ENCODE results near the gene MT2A.
"Not testable (repeated sequence)": the region's sequence is repeated elsewhere in the genome, so short reads cannot be mapped to it uniquely, and the experiment has no call there.

Gene MT2A

DNA sequence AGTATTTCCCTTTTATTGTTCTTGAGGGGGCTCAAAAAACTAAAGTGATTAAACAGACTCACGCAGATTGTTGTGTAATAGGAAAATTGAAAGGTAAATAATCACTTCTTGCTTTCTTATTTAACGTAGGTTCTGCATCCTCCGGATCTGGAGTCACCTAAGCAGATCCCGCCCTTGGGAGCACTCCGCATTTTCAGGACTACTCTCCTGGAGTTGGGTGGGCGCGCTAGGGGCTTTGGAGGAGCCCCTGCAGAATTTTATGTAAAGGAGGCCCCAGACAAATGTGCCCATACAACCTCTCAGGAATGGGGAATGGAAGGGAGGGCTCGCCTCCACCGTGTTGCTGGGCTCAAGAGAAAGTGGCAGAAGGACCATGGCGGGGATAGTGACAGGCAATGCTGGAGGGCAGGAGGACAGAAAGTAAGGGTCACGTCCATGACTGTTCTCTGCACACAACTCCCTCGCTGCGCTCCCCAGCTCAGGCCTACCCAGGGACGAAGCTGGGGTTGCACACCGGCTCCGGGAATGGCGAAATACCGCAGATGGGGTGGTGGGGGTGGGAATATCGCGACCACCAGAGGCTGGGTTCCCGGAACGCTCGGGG is 8.3 kb downstream of the MT2A start:
- FAIRE-seq, result no peak
- TF ChIP-seq TAF1 (IDR thresholded peaks at IDR 0.05; ENCODE audit: low read depth, low read length) (no peak), POLR2A (IDR thresholded peaks at IDR 0.05; ENCODE audit: low read depth, low read length) (no peak), PAX5 (IDR thresholded peaks at IDR 0.05; ENCODE audit: insufficient read depth, low read length, severe bottlenecking) (no peak), POU2F2 (IDR thresholded peaks at IDR 0.05; ENCODE audit: low read depth, low read length) (no peak), SPI1 (IDR thresholded peaks at IDR 0.05; ENCODE audit: low read depth, low read length) (no peak), POLR2AphosphoS5 (IDR thresholded peaks at IDR 0.05; ENCODE audit: low read depth, low read length) (no peak)
- DNase-seq (ENCODE audit: insufficient read length, low spot score), result no peak

DNA sequence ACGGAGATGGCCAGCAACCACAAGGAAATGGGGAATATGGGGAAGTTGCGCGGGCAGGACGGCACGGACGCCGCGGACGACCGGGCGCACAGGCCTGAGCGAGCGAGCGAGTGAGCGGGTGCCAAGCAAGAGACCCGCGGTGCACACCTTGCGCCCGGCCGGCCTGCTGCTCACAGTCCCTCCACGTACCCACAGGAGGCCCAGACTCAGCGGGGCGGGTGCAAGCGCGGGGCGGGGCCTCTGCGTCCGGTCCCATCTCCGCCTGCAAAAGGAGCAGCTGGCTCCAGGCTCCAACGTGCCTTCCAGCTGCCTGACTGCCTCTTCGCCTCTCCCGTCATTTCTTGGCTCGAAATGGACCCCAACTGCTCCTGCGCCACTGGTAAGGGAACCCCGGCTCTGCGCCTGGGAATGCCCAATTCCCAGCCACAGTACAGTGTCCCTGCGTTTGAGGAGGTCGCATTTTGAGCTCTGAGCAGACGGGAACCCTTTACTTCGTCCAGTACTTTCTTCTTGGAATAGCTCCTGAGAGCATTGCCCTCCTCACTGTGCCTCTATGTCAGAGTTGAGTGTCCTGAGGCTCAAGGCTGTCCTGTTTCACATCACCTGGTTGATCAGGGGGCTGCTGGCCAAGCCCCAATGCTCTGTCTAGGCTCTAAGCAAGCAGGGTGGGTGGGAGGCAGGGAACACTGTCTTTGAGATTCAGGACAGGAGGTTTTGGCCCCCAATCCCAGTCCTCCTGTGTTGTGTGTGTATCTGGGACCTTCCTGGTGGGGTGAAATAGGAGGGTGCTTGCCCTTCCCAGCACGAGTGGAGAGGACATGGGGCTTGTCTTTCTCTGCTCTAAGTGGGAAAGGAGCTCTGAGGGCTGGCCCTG is 9.1 kb downstream of the MT2A start:
- no peak for DNase-seq (ENCODE audit: insufficient read length, low spot score)
- no peak for FAIRE-seq
- TF ChIP-seq PAX5 (IDR thresholded peaks at IDR 0.05; ENCODE audit: insufficient read depth, low read length, severe bottlenecking), result no peak
- TF ChIP-seq POU2F2 (IDR thresholded peaks at IDR 0.05; ENCODE audit: low read depth, low read length), result no peak

DNA sequence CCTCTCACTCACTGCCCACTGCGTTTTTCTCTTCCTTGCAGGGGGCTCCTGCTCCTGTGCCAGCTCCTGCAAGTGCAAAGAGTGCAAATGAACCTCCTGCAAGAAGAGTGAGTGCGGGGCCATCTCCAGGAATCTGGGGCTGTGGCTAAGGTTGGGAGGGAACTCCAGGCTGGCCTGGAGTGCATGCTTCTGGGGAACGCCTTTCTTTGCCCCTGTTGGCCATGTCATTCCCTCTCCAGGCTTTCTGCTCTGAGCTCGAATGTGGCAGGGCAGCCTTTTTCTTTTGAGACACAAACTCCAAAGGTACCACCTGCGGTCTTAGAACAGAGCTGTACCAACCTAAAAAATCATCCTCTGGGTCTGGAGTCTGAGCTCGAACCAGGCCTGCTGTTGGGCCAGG is 9.8 kb downstream of the MT2A start:
- DNase-seq (ENCODE audit: insufficient read length, low spot score) (no peak), FAIRE-seq (no peak)

DNA sequence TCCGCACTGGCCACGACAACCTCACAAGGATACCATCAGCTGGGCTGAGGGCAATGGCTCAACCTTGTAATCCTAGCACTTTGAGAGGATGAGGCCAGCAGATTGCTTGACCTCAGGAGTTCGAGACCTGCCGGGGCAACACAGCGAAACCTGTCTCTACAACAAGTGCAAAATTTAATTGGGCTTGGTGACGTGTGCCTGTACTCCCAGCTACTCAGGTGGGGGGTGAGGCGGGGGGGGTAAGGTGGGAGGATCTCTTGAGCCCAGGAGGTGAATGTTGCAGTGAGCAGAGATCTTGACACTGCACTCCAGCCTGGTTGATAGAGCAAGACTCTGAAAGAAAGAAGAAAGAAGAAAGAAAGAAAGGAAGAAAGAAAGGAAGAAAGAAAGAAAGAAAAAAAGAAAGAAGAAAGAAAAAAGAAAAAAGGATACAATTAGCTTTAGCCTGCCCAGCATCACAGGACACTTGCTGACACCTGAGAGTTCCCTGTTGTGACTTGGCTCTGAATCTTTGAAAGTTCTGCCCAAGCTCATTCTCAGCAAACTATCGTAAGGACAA is 12.0 kb downstream of the MT2A start:
- no peak for DNase-seq (ENCODE audit: insufficient read length, low spot score)
- TF ChIP-seq POU2F2 (IDR thresholded peaks at IDR 0.05; ENCODE audit: low read depth, low read length) (no peak), SPI1 (IDR thresholded peaks at IDR 0.05; ENCODE audit: low read depth, low read length) (no peak)
- FAIRE-seq, result no peak

More for the DNA sequence above, 9.8 kb downstream of the MT2A start:
- TF ChIP-seq POU2F2 (IDR thresholded peaks at IDR 0.05; ENCODE audit: low read depth, low read length), result no peak
- TF ChIP-seq TAF1 (IDR thresholded peaks at IDR 0.05; ENCODE audit: low read depth, low read length), result no peak
- no peak for TF ChIP-seq PAX5 (IDR thresholded peaks at IDR 0.05; ENCODE audit: insufficient read depth, low read length, severe bottlenecking)
- no peak for TF ChIP-seq POLR2A (IDR thresholded peaks at IDR 0.05; ENCODE audit: low read depth, low read length)
- TF ChIP-seq POLR2AphosphoS5 (IDR thresholded peaks at IDR 0.05; ENCODE audit: low read depth, low read length), result no peak
- no peak for TF ChIP-seq SPI1 (IDR thresholded peaks at IDR 0.05; ENCODE audit: low read depth, low read length)

DNA sequence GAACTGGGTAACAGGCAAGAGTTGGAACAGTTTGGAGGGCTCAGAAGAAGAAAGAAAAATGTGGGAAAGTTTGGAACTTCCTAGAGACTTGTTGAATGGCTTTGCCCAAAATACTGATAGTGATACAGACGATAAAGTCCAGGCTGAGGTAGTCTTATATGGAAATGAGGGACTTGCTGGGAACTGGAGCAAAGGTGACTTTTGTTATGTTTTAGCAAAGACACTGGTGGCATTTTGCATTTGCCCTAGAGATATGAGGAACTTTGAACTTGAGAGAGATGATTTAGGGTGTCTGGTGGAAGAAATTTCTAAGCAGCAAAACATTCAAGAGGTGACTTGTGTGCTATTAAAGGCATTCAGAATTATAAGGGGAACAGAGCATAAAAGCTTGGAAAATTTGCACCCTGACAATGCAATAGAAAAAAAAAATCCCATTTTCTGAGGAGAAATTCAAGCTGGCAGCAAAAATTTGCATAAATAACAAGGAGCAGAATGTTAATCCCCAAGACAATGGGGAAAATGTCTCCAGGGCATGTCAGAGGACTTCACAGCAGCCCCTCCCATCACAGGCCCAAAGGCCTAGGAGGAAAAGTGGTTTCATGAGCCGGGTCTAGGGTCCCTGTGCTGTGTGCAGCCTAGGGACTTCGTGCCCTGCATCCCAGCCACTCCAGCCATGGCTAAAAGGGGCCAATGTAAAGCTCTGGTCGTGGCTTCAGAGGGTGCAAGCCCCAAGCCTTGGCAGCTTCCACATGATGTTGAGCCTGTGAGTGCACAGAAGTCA is 13.5 kb downstream of the MT2A start:
- FAIRE-seq; DNase-seq (ENCODE audit: insufficient read length, low spot score): not testable (repeated sequence)

DNA sequence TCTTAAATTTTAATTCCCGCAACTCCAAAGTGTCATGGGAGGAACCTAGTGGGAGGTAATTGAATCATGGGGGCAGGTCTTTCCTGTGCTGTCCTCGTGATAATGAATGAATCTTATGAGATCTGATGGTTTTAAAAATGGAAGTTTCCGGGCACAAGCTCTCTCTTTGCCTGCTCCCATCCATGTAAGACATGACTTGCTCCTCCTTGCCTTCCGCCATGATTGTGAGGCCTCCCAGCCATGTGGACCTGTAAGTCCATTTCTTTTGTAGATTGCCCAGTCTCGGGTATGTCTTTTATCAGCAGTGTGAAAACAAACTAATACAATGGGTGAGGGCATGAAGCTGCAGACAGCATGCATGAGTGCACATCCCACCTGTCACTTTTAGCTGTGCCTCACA is 14.8 kb downstream of the MT2A start:
- not testable (repeated sequence) for FAIRE-seq; DNase-seq (ENCODE audit: insufficient read length, low spot score)

DNA sequence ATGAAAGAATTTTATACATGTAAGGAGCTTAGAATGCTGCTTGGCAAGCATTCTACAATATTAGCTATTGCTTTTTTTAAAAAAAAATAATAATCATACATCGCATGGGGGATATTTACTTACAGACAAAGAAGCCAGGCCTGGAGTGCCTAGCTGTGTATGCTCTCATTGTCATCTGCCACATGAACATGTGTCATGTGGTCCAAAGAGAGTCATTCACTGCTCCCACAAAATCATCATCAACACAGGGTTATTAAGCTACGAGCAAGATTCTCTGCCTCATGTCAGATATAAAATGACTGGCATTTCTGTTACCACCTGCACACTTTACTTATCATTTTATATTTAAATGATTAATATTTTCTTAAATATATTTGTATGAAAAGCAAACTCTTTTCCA is 15.3 kb downstream of the MT2A start:
- no peak for FAIRE-seq
- no peak for TF ChIP-seq PAX5 (IDR thresholded peaks at IDR 0.05; ENCODE audit: insufficient read depth, low read length, severe bottlenecking)
- DNase-seq (ENCODE audit: insufficient read length, low spot score), result no peak

DNA sequence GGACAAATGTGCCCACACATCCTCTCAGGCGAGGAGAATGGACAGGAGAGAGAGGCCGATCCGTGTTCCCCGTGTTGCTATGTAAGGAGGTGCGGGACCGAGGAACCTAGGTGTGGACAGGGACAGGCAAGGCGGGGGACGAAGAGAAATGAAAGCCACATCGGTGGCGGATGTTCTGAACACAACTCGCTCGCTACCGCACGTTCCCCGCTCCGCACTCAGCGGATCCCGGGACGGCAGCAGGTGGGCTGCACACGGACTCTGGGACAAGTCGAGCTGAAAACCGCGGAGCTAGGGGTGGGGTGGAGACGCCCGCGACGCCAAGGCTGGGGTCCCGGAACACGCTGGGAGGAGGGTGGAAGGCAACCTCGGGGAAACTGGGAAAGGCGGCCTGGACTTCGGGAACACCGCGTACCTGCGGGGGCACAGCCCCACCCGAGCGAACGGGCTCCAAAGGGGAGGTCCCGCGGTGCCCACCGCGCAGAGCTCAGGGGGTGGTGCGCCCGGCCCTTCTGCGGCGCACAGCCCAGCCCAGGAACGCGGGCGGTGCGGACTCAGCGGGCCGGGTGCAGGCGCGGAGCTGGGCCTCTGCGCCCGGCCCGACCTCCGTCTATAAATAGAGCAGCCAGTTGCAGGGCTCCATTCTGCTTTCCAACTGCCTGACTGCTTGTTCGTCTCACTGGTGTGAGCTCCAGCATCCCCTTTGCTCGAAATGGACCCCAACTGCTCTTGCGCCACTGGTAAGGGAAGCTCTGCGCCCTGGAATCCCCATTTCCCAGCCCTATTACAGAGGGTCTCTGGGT is 17.0 kb downstream of the MT2A start, which contains the start of gene MT1E:
Gene MT1E, plus strand, starts transcription at position 642 of the 803 bp plus-strand sequence. Its CDS starts 71 bp downstream, at position 713.
- DNase-seq (ENCODE audit: insufficient read length, low spot score) (no peak), FAIRE-seq (no peak)
- TF ChIP-seq POLR2A (IDR thresholded peaks at IDR 0.05; ENCODE audit: low read depth, low read length) (no peak), PAX5 (IDR thresholded peaks at IDR 0.05; ENCODE audit: insufficient read depth, low read length, severe bottlenecking) (no peak), POU2F2 (IDR thresholded peaks at IDR 0.05; ENCODE audit: low read depth, low read length) (no peak), POLR2AphosphoS5 (IDR thresholded peaks at IDR 0.05; ENCODE audit: low read depth, low read length) (no peak), TAF1 (IDR thresholded peaks at IDR 0.05; ENCODE audit: low read depth, low read length) (no peak), SPI1 (IDR thresholded peaks at IDR 0.05; ENCODE audit: low read depth, low read length) (no peak)

DNA sequence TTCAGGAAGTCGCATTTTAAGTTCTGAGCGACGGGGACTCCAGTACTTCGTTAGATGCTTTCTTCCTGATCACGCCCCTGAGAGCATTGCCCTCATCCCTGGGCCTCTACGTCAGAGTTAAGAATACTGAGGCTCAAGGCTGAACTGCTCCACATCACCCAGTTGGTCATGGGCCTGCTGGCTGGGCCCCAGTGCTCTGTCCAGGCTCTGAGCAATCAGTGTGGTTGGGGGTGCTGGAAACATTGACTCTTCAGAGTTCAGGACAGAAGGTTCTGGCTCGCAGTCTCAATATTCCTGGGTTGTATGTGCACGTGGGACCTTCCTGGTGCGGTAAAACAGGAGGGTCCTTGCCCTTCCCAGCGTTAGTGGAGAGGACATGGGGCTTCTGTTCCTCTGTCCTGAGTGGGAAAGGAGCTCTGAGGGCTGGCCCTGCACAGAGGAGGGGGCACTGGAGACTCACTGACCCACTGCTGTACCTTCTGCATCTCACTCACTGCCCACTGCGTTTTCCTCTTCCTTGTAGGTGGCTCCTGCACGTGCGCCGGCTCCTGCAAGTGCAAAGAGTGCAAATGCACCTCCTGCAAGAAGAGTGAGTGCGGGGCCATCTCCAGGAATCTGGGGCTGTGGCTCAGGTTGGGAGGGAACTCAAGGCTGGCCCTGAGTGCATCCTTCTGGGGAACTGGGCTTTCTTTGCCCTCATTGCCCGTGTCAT is 17.7 kb downstream of the MT2A start:
- no peak for TF ChIP-seq POLR2AphosphoS5 (IDR thresholded peaks at IDR 0.05; ENCODE audit: low read depth, low read length)
- no peak for TF ChIP-seq TAF1 (IDR thresholded peaks at IDR 0.05; ENCODE audit: low read depth, low read length)
- no peak for TF ChIP-seq POLR2A (IDR thresholded peaks at IDR 0.05; ENCODE audit: low read depth, low read length)
- TF ChIP-seq SPI1 (IDR thresholded peaks at IDR 0.05; ENCODE audit: low read depth, low read length), result no peak
- TF ChIP-seq POU2F2 (IDR thresholded peaks at IDR 0.05; ENCODE audit: low read depth, low read length), result no peak
- no peak for TF ChIP-seq PAX5 (IDR thresholded peaks at IDR 0.05; ENCODE audit: insufficient read depth, low read length, severe bottlenecking)
- FAIRE-seq, result no peak
- no peak for DNase-seq (ENCODE audit: insufficient read length, low spot score)

Measured in GM12891 (cell line).